ENCODE data around the gene AOPEP.

AOPEP gene

DNA sequence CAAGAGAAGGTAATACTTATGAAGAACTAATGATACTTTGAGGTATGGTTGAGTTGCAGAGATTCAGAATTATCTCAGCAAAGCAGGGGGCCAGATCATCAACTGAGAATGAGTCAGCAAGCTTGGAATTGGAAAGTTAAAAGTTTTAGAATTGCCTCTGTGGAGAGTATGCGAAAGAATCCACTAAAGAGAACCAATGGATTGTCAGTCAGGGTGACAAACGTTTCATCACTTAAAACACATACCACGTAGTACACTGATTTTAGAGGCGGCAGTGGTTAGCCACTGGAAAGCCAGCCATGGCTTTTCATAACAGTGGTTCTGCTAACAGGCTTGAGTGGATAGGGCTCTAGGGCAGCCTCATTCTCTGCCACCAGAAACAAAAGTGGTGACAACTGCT, 30.7 kb downstream of the AOPEP start:
- H3K4me2 ChIP-seq (ENCODE audit: low read depth, low read length, poor library complexity, severe bottlenecking): no peak overlapping the region
- H3K4me3 ChIP-seq (ENCODE audit: low read length, poor library complexity, severe bottlenecking): no peak overlapping the region
- no peak overlapping the region for H2AFZ ChIP-seq (ENCODE audit: low read length)

DNA sequence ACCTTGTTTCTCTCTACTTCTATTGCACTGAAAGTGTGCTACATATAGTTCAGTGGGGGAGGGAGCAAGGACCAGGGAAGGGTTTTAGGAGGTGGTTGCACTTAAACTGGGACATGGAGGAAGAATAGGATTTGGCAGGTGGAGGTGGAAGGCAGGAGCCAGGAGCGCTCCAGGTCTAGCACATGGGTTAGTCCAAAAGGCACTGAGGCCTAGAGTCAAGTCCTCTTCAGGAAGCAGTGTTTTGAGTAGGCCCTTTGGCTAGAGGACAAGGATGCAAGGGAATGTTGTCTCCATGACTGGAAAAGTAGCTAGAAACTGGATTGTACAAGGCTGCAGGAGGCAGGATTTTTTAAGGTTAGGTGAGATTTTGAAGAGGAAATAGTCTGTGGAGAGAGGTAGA, 31.5 kb downstream of the AOPEP start:
- Histone ChIP-seq H3K9me2 (replicated peaks; ENCODE audit: low read depth, low read length) (no peaks in the 10 kb centered on the region), H3F3A (ENCODE audit: low read depth) (no peaks in the 10 kb centered on the region), H3K9ac (ENCODE audit: low read depth, low read length, poor library complexity, severe bottlenecking) (no peak overlapping the region), H3K4me3 (ENCODE audit: low read length, poor library complexity, severe bottlenecking) (no peak overlapping the region), H3K4me2 (ENCODE audit: low read depth, low read length, poor library complexity, severe bottlenecking) (no peak overlapping the region), H4K20me1 (ENCODE audit: insufficient read depth, low read length, poor library complexity, severe bottlenecking) (no peaks in the 10 kb centered on the region), H3K27me3 (ENCODE audit: insufficient read depth, low read length, poor library complexity, severe bottlenecking) (no peaks in the 10 kb centered on the region), H3K9me3 (ENCODE audit: insufficient read depth, low read depth, low read length) (no peaks in the 10 kb centered on the region), H2AFZ (ENCODE audit: low read length) (no peak overlapping the region), H3K36me3 (ENCODE audit: insufficient read depth, low read length) (peaks cover 11% of the 10 kb centered on the region; the same call in 1 of the 2 replicates), H3K79me2 (ENCODE audit: insufficient read depth, low read length) (no peaks in the 10 kb centered on the region), H3K4me1 (ENCODE audit: insufficient read depth, low read length, poor library complexity, severe bottlenecking) (peaks cover 5% of the 10 kb centered on the region)
- TF ChIP-seq, protein P1, sequence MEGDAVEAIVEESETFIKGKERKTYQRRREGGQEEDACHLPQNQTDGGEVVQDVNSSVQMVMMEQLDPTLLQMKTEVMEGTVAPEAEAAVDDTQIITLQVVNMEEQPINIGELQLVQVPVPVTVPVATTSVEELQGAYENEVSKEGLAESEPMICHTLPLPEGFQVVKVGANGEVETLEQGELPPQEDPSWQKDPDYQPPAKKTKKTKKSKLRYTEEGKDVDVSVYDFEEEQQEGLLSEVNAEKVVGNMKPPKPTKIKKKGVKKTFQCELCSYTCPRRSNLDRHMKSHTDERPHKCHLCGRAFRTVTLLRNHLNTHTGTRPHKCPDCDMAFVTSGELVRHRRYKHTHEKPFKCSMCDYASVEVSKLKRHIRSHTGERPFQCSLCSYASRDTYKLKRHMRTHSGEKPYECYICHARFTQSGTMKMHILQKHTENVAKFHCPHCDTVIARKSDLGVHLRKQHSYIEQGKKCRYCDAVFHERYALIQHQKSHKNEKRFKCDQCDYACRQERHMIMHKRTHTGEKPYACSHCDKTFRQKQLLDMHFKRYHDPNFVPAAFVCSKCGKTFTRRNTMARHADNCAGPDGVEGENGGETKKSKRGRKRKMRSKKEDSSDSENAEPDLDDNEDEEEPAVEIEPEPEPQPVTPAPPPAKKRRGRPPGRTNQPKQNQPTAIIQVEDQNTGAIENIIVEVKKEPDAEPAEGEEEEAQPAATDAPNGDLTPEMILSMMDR (conservative IDR thresholded peaks at IDR 0.05; ENCODE audit: low read length): no peak
- no peak for TF ChIP-seq EZH2phosphoT487 (IDR thresholded peaks at IDR 0.05; ENCODE audit: borderline replicate concordance)

More for the DNA sequence above, 30.7 kb downstream of the AOPEP start:
- Histone ChIP-seq H3K4me1 (ENCODE audit: insufficient read depth, low read length, poor library complexity, severe bottlenecking) (peaks cover 5% of the 10 kb centered on the region), H3K36me3 (ENCODE audit: insufficient read depth, low read length) (peaks cover 11% of the 10 kb centered on the region; the same call in 1 of the 2 replicates), H3K27me3 (ENCODE audit: insufficient read depth, low read length, poor library complexity, severe bottlenecking) (no peaks in the 10 kb centered on the region), H3K9me3 (ENCODE audit: insufficient read depth, low read depth, low read length) (no peaks in the 10 kb centered on the region), H3F3A (ENCODE audit: low read depth) (no peaks in the 10 kb centered on the region), H4K20me1 (ENCODE audit: insufficient read depth, low read length, poor library complexity, severe bottlenecking) (no peaks in the 10 kb centered on the region), H3K79me2 (ENCODE audit: insufficient read depth, low read length) (no peaks in the 10 kb centered on the region), H3K9me2 (replicated peaks; ENCODE audit: low read depth, low read length) (no peaks in the 10 kb centered on the region), H3K9ac (ENCODE audit: low read depth, low read length, poor library complexity, severe bottlenecking) (no peak overlapping the region)
- TF ChIP-seq, protein P1 (conservative IDR thresholded peaks at IDR 0.05; ENCODE audit: low read length): no peak
- no peak for TF ChIP-seq EZH2phosphoT487 (IDR thresholded peaks at IDR 0.05; ENCODE audit: borderline replicate concordance)

DNA sequence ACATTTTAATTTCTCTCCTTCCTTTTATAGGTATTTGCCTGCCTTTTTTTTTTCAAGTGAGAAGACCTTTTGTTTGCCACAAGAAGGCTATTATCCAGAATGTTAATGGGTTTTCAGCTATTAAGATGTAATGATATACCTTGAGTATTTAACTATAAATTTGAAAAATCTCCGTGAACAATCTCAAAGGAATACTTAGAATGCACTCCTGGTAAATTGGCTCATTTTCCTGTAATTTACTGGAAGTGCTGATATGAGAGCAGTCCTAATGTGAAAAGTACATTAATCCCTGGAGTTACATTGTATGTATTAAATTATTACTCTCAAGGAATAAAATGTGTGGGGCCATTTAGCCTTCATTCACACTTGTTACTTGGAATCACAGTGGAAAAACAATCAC, 32.4 kb downstream of the AOPEP start:
- H3F3A ChIP-seq (ENCODE audit: low read depth): no peaks in the 10 kb centered on the region
- peaks cover 5% of the 10 kb centered on the region for H3K4me1 ChIP-seq (ENCODE audit: insufficient read depth, low read length, poor library complexity, severe bottlenecking)
- H3K36me3 ChIP-seq (ENCODE audit: insufficient read depth, low read length): peaks cover 11% of the 10 kb centered on the region; the same call in 1 of the 2 replicates
- no peak for TF ChIP-seq EZH2phosphoT487 (IDR thresholded peaks at IDR 0.05; ENCODE audit: borderline replicate concordance)
- TF ChIP-seq, protein P1 (conservative IDR thresholded peaks at IDR 0.05; ENCODE audit: low read length): no peak
- no peak overlapping the region for H3K9ac ChIP-seq (ENCODE audit: low read depth, low read length, poor library complexity, severe bottlenecking)
- H2AFZ ChIP-seq (ENCODE audit: low read length): no peak overlapping the region
- no peaks in the 10 kb centered on the region for H3K9me2 ChIP-seq (replicated peaks; ENCODE audit: low read depth, low read length)
- H3K79me2 ChIP-seq (ENCODE audit: insufficient read depth, low read length): no peaks in the 10 kb centered on the region
- H3K4me2 ChIP-seq (ENCODE audit: low read depth, low read length, poor library complexity, severe bottlenecking): no peak overlapping the region
- H3K4me3 ChIP-seq (ENCODE audit: low read length, poor library complexity, severe bottlenecking): no peak overlapping the region
- no peaks in the 10 kb centered on the region for H4K20me1 ChIP-seq (ENCODE audit: insufficient read depth, low read length, poor library complexity, severe bottlenecking)
- no peaks in the 10 kb centered on the region for H3K27me3 ChIP-seq (ENCODE audit: insufficient read depth, low read length, poor library complexity, severe bottlenecking)
- H3K9me3 ChIP-seq (ENCODE audit: insufficient read depth, low read depth, low read length): no peaks in the 10 kb centered on the region
